ENCODE results near the gene TRAPPC4. TPM values are rescaled to one million over a fixed set of nuclear protein-coding genes. Genes with fewer than 3 reads are reported as not detected.

Gene TRAPPC4
- polyA plus RNA-seq, 1 donor (not counting 4 experiments of a cell fraction or from before 2014, with no cell fraction given): 121 TPM

- FAIRE-seq (no peak), DNase-seq (ENCODE audit: low read depth, low spot score) (no peak)
- Histone ChIP-seq H3K36me3 (ENCODE audit: control insufficient read depth in 2 of 2, extremely low read depth in 1 of 2, insufficient read depth in 2 of 2, low read length in 2 of 2) (no peaks in the 10 kb centered on the region), H3K9ac (ENCODE audit: control insufficient read depth, extremely low read depth, insufficient read depth, low read length) (no peak within 1 kb of the TSS), H3K27me3 (ENCODE audit: control insufficient read depth, extremely low read depth, insufficient read depth, low read length) (no peaks in the 10 kb centered on the region), H3K4me1 (ENCODE audit: control insufficient read depth, extremely low read depth, insufficient read depth, low read length) (no peaks in the 10 kb centered on the region), H3K9me3 (ENCODE audit: control insufficient read depth, low read depth, low read length) (no peaks in the 10 kb centered on the region), H3K4me2 (ENCODE audit: control insufficient read depth, extremely low read depth, insufficient read depth, low read depth, low read length) (no peak within 1 kb of the TSS), H3K27ac (ENCODE audit: control insufficient read depth, insufficient read depth, low read length) (no peak within 1 kb of the TSS), H3K9me1 (ENCODE audit: control insufficient read depth, extremely low read depth, insufficient read depth, low read length) (no peaks in the 10 kb centered on the region), H4K20me1 (ENCODE audit: control insufficient read depth, extremely low read depth, insufficient read depth, low read length) (no peaks in the 10 kb centered on the region), H3K79me2 (ENCODE audit: control insufficient read depth, insufficient read depth, low read length) (no peaks in the 10 kb centered on the region), H2AFZ (ENCODE audit: control insufficient read depth, low read length) (no peak within 1 kb of the TSS), H3K4me3 (ENCODE audit: control insufficient read depth in 2 of 3, extremely low read depth in 1 of 3, insufficient read depth in 2 of 3, low read depth in 1 of 3, low read length in 3 of 3) (no peak within 1 kb of the TSS)
- dilution Hi-C loops (cut with MboI; ENCODE audit: extremely low pct_ligation_motif_present, low sequenced_read_pairs): no loop called here
- TF ChIP-seq, protein P1, sequence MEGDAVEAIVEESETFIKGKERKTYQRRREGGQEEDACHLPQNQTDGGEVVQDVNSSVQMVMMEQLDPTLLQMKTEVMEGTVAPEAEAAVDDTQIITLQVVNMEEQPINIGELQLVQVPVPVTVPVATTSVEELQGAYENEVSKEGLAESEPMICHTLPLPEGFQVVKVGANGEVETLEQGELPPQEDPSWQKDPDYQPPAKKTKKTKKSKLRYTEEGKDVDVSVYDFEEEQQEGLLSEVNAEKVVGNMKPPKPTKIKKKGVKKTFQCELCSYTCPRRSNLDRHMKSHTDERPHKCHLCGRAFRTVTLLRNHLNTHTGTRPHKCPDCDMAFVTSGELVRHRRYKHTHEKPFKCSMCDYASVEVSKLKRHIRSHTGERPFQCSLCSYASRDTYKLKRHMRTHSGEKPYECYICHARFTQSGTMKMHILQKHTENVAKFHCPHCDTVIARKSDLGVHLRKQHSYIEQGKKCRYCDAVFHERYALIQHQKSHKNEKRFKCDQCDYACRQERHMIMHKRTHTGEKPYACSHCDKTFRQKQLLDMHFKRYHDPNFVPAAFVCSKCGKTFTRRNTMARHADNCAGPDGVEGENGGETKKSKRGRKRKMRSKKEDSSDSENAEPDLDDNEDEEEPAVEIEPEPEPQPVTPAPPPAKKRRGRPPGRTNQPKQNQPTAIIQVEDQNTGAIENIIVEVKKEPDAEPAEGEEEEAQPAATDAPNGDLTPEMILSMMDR (optimal IDR thresholded peaks at IDR 0.05 in 1 of 3, IDR thresholded peaks at IDR 0.05 in 1 of 3, conservative IDR thresholded peaks at IDR 0.05 in 1 of 3; ENCODE audit: extremely low read depth in 1 of 3, insufficient read depth in 2 of 3, low read length in 3 of 3): no peak
- TF ChIP-seq EZH2 (IDR thresholded peaks at IDR 0.05; ENCODE audit: low read length): no peak
Measured at GRCh38 chr11:118971646-118972045, 46.9 kb upstream of the TRAPPC4 start, which contains the start of gene FOXR1. TSS of gene FOXR1 (plus strand) at chr11:118971761. CDS start at chr11:118971932, 171 bp downstream.

GRCh38 chr11:118973985-118974384, 44.6 kb upstream of the TRAPPC4 start:
- FAIRE-seq: no peak
- TF ChIP-seq EZH2 (IDR thresholded peaks at IDR 0.05; ENCODE audit: low read length): no peak

More at GRCh38 chr11:118973985-118974384, 44.6 kb upstream of the TRAPPC4 start:
- no peaks in the 10 kb centered on the region for H3K9me1 ChIP-seq (ENCODE audit: control insufficient read depth, extremely low read depth, insufficient read depth, low read length)
- DNase-seq (ENCODE audit: low read depth, low spot score): no peak
- H3K4me3 ChIP-seq (ENCODE audit: control insufficient read depth in 2 of 3, extremely low read depth in 1 of 3, insufficient read depth in 2 of 3, low read depth in 1 of 3, low read length in 3 of 3): no peak overlapping the region
- H2AFZ ChIP-seq (ENCODE audit: control insufficient read depth, low read length): no peak overlapping the region
- dilution Hi-C loops (cut with MboI; ENCODE audit: extremely low pct_ligation_motif_present, low sequenced_read_pairs): no loop called here
- no peak overlapping the region for H3K27ac ChIP-seq (ENCODE audit: control insufficient read depth, insufficient read depth, low read length)
- no peaks in the 10 kb centered on the region for H3K4me1 ChIP-seq (ENCODE audit: control insufficient read depth, extremely low read depth, insufficient read depth, low read length)
- H4K20me1 ChIP-seq (ENCODE audit: control insufficient read depth, extremely low read depth, insufficient read depth, low read length): no peaks in the 10 kb centered on the region
- H3K4me2 ChIP-seq (ENCODE audit: control insufficient read depth, extremely low read depth, insufficient read depth, low read depth, low read length): no peak overlapping the region
- H3K9me3 ChIP-seq (ENCODE audit: control insufficient read depth, low read depth, low read length): no peaks in the 10 kb centered on the region
- H3K79me2 ChIP-seq (ENCODE audit: control insufficient read depth, insufficient read depth, low read length): no peaks in the 10 kb centered on the region
- H3K27me3 ChIP-seq (ENCODE audit: control insufficient read depth, extremely low read depth, insufficient read depth, low read length): no peaks in the 10 kb centered on the region
- H3K9ac ChIP-seq (ENCODE audit: control insufficient read depth, extremely low read depth, insufficient read depth, low read length): no peak overlapping the region
- H3K36me3 ChIP-seq (ENCODE audit: control insufficient read depth in 2 of 2, extremely low read depth in 1 of 2, insufficient read depth in 2 of 2, low read length in 2 of 2): no peaks in the 10 kb centered on the region
